Osteocyte (in vitro differentiated cells): ENCODE results near the gene BID. TPM values are rescaled to one million over a fixed set of nuclear protein-coding genes. Genes with fewer than 3 reads are reported as not detected.

ENCODE experiments used
- DNase-seq: peaks from one replicate; pipeline ENCODE4 v3.0.0; 2021; ENCODE audit warnings: mixed read lengths; ENCODE audit not compliant: unreplicated experiment; ENCODE audit errors: extremely low spot score
- H3K27ac Mint-ChIP-seq: one replicate; pipeline ENCODE4 v1.8.0; 2021; ENCODE audit warnings: mild to moderate bottlenecking, mixed read lengths; ENCODE audit not compliant: unreplicated experiment
- H3K27me3 Mint-ChIP-seq: one replicate; pipeline ENCODE4 v1.8.0; 2021; ENCODE audit warnings: mixed read lengths; ENCODE audit not compliant: unreplicated experiment
- H3K36me3 Mint-ChIP-seq: one replicate; pipeline ENCODE4 v1.8.0; 2021; ENCODE audit warnings: mixed read lengths; ENCODE audit not compliant: unreplicated experiment
- H3K4me1 Mint-ChIP-seq: one replicate; pipeline ENCODE4 v1.8.0; 2021; ENCODE audit warnings: mixed read lengths; ENCODE audit not compliant: unreplicated experiment
- H3K4me3 Mint-ChIP-seq: one replicate; pipeline ENCODE4 v1.8.0; 2021; ENCODE audit warnings: mild to moderate bottlenecking, moderate library complexity, mixed read lengths; ENCODE audit not compliant: unreplicated experiment
- H3K9me3 Mint-ChIP-seq: one replicate; pipeline ENCODE4 v1.8.0; 2021; ENCODE audit warnings: mixed read lengths; ENCODE audit not compliant: unreplicated experiment
- total RNA-seq: library from RNA; stranded (reverse); gene quantifications from 2 replicates; pipeline ENCODE4 v1.2.1, GENCODE V29; 2021
- TF ChIP-seq, protein P1 (sequence below): fragments of 200-600 bp; sonication (generic); IDR thresholded peaks from 2 replicates; pipeline ENCODE4 v1.5.0; 2021; ENCODE audit warnings: antibody characterized with exemption, mild to moderate bottlenecking, moderate library complexity

Gene BID
- total RNA-seq, 1 donor from 2014 or later, result 11.6 TPM

DNA sequence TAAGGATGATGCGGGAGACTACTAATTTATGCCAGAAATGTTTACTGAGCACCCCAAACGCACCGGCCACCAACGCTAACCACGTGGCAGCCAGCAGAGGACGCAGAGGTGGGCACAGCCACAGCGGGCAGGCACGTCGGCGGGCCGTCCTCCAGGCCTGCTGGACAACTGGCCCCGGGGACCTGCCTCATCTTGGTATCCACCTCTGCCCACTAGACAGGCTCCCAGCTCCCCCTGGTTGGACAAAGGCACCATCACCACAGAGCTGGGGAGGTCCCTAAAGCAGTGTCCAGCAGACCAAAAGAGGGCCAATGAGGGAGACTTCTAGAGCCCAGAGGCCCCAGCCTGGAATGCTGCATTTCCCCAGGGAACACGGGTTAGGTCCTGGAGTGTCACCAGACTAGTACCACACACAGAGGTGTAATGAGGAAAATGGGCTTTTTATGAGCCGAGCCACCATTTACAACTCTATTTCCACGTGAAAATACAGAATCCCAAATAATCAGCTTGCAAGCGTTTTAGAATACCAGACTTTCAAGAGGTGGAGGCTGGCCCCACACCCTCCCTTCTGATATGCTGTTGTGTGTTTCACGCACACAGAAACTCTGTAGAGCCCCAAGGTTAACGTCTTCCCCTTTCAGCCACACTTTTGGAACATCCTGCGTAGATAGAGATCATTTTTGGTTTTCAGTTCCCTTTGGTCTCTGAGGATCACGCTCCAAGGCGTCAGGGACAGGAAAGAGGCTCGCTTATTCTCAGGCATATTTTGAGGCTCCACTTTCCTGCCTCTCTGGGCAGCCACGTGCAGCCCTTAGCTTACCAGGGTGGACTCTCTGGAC lies 23.7 kb upstream of the BID start:
- H3K27me3 Mint-ChIP-seq, result no peaks in the 10 kb centered on the region
- H3K36me3 Mint-ChIP-seq, result peaks cover 2% of the 10 kb centered on the region
- peaks cover 1% of the 10 kb centered on the region for H3K4me1 Mint-ChIP-seq
- no peak overlapping the region for H3K4me3 Mint-ChIP-seq
- H3K27ac Mint-ChIP-seq, result no peak overlapping the region
- TF ChIP-seq, protein P1, sequence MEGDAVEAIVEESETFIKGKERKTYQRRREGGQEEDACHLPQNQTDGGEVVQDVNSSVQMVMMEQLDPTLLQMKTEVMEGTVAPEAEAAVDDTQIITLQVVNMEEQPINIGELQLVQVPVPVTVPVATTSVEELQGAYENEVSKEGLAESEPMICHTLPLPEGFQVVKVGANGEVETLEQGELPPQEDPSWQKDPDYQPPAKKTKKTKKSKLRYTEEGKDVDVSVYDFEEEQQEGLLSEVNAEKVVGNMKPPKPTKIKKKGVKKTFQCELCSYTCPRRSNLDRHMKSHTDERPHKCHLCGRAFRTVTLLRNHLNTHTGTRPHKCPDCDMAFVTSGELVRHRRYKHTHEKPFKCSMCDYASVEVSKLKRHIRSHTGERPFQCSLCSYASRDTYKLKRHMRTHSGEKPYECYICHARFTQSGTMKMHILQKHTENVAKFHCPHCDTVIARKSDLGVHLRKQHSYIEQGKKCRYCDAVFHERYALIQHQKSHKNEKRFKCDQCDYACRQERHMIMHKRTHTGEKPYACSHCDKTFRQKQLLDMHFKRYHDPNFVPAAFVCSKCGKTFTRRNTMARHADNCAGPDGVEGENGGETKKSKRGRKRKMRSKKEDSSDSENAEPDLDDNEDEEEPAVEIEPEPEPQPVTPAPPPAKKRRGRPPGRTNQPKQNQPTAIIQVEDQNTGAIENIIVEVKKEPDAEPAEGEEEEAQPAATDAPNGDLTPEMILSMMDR, result no peak
- H3K9me3 Mint-ChIP-seq, result no peaks in the 10 kb centered on the region
- DNase-seq, result no peak

DNA sequence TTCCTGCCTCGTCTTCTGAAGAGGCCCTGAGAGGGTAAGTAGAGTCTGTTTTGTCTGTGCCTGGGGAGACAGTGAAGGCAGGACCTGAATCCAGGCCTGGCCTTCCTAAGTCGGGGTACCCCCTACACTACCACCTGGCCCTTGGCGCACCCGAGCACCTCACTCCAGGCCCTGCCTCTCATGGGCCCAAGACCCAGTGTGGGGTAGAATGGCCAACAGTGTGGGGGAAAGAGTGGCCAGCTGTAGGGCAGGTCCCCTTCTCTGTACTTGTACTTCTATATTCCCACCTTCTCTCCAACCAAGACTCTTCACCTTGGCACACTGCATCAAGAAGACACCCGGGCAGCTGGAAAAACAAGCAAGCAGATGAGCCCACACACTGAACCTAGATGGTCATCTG lies 22.4 kb upstream of the BID start:
- TF ChIP-seq, protein P1, result no peak
- H3K4me3 Mint-ChIP-seq, result no peak overlapping the region
- H3K9me3 Mint-ChIP-seq, result no peaks in the 10 kb centered on the region
- no peaks in the 10 kb centered on the region for H3K27me3 Mint-ChIP-seq
- no peak for DNase-seq
- H3K4me1 Mint-ChIP-seq, result peaks cover 1% of the 10 kb centered on the region
- peaks cover 2% of the 10 kb centered on the region for H3K36me3 Mint-ChIP-seq
- H3K27ac Mint-ChIP-seq, result no peak overlapping the region

DNA sequence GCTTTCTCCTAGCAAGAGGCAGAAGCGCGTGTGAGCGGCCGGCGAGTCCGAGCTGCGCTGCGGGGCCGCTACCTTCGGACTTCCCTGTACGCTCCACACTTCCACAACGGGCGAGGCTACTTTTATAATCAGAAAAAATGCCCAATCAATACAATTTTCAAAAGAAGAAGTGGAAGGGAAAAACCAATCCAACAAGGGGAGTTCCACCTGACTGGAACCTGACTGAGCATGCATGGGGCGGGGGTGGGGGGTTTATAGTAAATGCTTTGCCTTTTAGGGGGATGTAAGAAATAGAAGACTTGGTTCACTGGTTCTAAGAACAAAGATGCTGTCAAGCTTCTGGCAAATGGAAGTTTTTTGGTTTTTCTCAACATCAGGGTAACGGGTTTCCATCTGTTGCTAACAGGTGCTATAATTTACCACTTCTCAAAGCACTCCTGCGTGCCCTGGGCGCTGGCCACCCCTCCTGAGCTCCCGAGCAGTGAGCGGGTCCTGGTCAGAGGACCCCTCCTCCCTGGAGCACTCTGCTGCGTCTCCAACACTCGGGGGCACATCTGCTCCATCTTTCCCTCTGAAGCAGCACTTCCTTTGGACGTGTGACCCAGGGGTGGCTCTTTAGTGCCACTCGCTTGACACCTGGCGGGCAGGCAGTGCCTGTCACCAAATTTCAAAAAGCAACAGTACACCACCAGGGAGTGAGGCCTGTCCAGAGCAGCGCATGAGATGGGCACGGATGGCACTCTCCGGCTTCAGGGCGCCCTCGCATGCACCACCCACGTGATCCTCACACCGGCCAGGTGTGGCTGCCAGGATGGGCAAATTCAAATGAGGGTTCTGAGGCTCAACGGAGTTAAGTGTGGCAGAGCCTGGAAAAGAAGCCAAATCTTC lies 21.6 kb upstream of the BID start:
- H3K27ac Mint-ChIP-seq, result no peak overlapping the region

DNA sequence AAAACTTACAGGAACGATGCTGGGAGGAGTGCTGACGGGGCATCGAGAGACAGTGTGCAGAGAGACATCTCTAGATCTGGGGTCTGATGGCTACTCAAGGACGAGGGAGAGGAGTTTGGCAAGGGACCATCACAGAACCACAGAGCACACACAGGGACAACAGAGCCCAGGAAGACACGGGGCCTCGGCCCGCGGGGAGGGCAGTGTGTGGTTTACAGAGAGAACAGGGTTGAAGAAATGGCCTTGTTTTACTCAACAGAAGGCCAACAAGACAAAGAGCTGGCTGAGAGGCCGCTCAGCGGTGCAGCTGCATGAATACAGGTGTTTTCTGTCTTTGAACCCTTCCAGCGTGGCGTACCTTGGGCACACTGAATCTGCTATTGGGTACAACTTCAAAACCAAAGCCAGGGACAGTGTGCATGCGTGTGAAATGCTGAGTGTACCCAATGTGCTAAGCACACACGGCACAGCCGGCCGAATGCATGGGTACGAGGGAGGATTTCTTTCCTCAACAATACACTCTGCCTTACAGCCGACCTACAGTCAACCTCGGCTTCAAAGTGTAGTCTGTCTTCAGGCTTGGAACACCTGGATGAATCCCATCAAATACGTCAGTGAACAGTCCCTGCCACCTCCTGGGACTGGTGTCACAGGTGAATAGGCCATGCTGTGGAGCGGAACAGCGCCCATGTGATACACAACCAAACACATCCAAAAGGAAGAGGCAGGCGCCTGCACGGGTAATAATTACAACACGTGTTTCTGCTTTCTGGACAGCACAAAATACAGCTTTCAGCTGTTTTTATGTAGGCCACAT lies 20.7 kb upstream of the BID start:
- H3K9me3 Mint-ChIP-seq, result no peaks in the 10 kb centered on the region
- no peaks in the 10 kb centered on the region for H3K4me1 Mint-ChIP-seq
- H3K27ac Mint-ChIP-seq, result no peak overlapping the region
- no peak for DNase-seq
- H3K27me3 Mint-ChIP-seq, result no peaks in the 10 kb centered on the region
- peaks cover 2% of the 10 kb centered on the region for H3K36me3 Mint-ChIP-seq
- H3K4me3 Mint-ChIP-seq, result no peak overlapping the region
- TF ChIP-seq, protein P1, result no peak

More for the DNA sequence above, 21.6 kb upstream of the BID start:
- peaks cover 1% of the 10 kb centered on the region for H3K4me1 Mint-ChIP-seq
- H3K27me3 Mint-ChIP-seq, result no peaks in the 10 kb centered on the region
- H3K9me3 Mint-ChIP-seq, result no peaks in the 10 kb centered on the region
- H3K36me3 Mint-ChIP-seq, result peaks cover 2% of the 10 kb centered on the region
- TF ChIP-seq, protein P1, result no peak
- no peak for DNase-seq
- no peak overlapping the region for H3K4me3 Mint-ChIP-seq
